ENCODE results near the gene C1QA.

GRCh38 chr1:22688466-22688865 is 52.0 kb downstream of the C1QA start:
- TF ChIP-seq POLR2A (IDR thresholded peaks at IDR 0.05; ENCODE audit: low read depth, low read length) (no peak), RCOR1 (conservative IDR thresholded peaks at IDR 0.05; ENCODE audit: low read depth, low read length) (no peak), YY1 (IDR thresholded peaks at IDR 0.05; ENCODE audit: low read depth, low read length) (no peak), BHLHE40 (IDR thresholded peaks at IDR 0.05; ENCODE audit: borderline replicate concordance in 1 of 2, low read depth in 2 of 2, low read length in 1 of 2) (no peak), CEBPZ (IDR thresholded peaks at IDR 0.05; ENCODE audit: low read depth, low read length) (no peak), EZH2 (IDR thresholded peaks at IDR 0.05; ENCODE audit: borderline replicate concordance, control insufficient read depth, low read depth, low read length) (no peak), EP300 (IDR thresholded peaks at IDR 0.05; ENCODE audit: borderline replicate concordance in 1 of 2, control insufficient read depth in 1 of 2, low read depth in 2 of 2, low read length in 2 of 2) (no peak), CHD2 (IDR thresholded peaks at IDR 0.05; ENCODE audit: borderline replicate concordance, low read depth, low read length) (no peak), GABPA (IDR thresholded peaks at IDR 0.05; ENCODE audit: low read depth) (no peak)
- TF ChIP-seq, protein P1, sequence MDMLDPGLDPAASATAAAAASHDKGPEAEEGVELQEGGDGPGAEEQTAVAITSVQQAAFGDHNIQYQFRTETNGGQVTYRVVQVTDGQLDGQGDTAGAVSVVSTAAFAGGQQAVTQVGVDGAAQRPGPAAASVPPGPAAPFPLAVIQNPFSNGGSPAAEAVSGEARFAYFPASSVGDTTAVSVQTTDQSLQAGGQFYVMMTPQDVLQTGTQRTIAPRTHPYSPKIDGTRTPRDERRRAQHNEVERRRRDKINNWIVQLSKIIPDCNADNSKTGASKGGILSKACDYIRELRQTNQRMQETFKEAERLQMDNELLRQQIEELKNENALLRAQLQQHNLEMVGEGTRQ (IDR thresholded peaks at IDR 0.05; ENCODE audit: borderline replicate concordance, low read depth, low read length): no peak
- TF ChIP-seq, protein P2, sequence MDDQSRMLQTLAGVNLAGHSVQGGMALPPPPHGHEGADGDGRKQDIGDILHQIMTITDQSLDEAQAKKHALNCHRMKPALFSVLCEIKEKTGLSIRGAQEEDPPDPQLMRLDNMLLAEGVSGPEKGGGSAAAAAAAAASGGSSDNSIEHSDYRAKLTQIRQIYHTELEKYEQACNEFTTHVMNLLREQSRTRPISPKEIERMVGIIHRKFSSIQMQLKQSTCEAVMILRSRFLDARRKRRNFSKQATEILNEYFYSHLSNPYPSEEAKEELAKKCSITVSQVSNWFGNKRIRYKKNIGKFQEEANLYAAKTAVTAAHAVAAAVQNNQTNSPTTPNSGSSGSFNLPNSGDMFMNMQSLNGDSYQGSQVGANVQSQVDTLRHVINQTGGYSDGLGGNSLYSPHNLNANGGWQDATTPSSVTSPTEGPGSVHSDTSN (IDR thresholded peaks at IDR 0.05; ENCODE audit: insufficient replicate concordance, low read depth, low read length): no peak
- TF ChIP-seq, protein P3, sequence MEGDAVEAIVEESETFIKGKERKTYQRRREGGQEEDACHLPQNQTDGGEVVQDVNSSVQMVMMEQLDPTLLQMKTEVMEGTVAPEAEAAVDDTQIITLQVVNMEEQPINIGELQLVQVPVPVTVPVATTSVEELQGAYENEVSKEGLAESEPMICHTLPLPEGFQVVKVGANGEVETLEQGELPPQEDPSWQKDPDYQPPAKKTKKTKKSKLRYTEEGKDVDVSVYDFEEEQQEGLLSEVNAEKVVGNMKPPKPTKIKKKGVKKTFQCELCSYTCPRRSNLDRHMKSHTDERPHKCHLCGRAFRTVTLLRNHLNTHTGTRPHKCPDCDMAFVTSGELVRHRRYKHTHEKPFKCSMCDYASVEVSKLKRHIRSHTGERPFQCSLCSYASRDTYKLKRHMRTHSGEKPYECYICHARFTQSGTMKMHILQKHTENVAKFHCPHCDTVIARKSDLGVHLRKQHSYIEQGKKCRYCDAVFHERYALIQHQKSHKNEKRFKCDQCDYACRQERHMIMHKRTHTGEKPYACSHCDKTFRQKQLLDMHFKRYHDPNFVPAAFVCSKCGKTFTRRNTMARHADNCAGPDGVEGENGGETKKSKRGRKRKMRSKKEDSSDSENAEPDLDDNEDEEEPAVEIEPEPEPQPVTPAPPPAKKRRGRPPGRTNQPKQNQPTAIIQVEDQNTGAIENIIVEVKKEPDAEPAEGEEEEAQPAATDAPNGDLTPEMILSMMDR (IDR thresholded peaks at IDR 0.05 in 2 of 3, conservative IDR thresholded peaks at IDR 0.05 in 1 of 3; ENCODE audit: control insufficient read depth in 2 of 3, extremely low read depth in 1 of 3, insufficient read depth in 1 of 3, low read depth in 3 of 3, low read length in 3 of 3): no peak
